GM12801 (cell line): ENCODE results near the gene HMGXB4.

ENCODE experiments used
- TF ChIP-seq, protein P1 (sequence below): IDR thresholded peaks from one replicate; pipeline ENCODE4 v1.5.1; 2011; ENCODE audit warnings: control low read depth; ENCODE audit not compliant: insufficient read length; ENCODE audit errors: extremely low read depth

Gene HMGXB4

GRCh38 chr22:35307372-35307771 is 50.1 kb downstream of the HMGXB4 start:
- TF ChIP-seq, protein P1, sequence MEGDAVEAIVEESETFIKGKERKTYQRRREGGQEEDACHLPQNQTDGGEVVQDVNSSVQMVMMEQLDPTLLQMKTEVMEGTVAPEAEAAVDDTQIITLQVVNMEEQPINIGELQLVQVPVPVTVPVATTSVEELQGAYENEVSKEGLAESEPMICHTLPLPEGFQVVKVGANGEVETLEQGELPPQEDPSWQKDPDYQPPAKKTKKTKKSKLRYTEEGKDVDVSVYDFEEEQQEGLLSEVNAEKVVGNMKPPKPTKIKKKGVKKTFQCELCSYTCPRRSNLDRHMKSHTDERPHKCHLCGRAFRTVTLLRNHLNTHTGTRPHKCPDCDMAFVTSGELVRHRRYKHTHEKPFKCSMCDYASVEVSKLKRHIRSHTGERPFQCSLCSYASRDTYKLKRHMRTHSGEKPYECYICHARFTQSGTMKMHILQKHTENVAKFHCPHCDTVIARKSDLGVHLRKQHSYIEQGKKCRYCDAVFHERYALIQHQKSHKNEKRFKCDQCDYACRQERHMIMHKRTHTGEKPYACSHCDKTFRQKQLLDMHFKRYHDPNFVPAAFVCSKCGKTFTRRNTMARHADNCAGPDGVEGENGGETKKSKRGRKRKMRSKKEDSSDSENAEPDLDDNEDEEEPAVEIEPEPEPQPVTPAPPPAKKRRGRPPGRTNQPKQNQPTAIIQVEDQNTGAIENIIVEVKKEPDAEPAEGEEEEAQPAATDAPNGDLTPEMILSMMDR, result no peak

DNA sequence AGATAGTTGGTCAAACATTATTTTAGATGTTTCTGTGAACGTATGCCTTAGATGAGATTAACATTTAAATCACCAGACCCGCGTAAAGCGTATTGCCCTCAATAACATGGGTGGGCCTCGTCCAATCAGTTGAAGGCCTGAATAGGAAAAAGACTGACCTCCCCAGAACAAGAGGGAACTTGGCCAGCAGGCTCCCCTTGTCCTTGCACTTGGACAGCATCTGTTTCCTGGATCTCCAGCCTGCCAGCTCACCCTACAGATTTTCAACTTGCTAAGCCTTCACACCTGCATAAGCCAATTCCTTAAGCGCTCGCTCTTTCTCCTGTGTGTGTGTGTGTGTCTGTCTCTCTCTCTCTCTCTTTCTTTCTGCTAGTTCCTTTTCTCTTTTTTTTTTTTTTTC is 50.6 kb downstream of the HMGXB4 start:
- TF ChIP-seq, protein P1, result no peak

GRCh38 chr22:35308480-35309021 is 51.3 kb downstream of the HMGXB4 start:
- TF ChIP-seq, protein P1, result no peak

DNA sequence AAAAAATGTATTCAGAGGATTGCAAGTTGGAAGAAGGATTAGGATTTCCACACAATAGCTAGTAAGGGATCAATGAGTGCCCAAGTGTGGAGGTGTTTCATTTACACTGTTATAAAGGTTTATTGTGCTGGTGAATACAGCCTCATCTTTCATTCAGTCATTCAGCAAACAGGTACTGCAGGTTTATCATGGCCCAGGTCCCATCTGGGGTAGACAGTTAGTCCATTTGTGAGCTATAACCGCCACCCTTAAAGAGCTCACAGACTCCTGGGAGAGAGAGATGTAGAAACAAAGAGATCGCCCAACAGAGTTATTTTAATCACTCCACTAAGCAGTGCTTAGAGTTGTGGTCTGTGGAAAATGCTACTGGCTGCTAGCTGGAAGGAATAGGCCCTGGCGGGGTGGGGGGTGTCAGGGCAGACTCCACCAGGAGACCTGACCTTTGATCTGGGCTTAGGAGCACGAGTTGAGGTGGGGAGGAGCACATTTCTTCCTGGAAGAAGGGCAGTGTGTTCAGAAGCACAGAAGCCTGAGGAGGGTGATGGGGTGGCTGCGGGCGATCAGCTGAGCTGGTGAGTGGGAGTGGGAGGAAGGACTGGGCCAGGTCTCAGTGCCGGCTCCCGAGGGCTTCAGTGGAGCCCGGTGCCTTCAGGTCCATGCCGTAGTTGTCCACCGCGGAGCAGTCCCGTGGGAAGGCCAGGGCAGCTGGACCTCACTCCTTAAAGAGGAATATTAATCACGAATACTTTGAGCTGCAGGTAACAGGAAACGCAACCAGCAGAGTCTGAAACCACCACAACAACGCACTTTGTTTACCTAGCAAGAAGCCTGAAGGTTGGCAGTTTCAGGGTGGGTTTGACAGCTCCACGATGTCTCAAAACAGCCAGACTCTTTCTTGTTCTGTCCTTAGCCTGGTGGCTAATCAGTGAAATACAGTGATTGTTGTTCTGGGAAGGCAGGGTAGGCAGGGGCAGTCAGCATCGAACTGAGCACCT is 53.6 kb downstream of the HMGXB4 start:
- TF ChIP-seq, protein P1, result no peak

DNA sequence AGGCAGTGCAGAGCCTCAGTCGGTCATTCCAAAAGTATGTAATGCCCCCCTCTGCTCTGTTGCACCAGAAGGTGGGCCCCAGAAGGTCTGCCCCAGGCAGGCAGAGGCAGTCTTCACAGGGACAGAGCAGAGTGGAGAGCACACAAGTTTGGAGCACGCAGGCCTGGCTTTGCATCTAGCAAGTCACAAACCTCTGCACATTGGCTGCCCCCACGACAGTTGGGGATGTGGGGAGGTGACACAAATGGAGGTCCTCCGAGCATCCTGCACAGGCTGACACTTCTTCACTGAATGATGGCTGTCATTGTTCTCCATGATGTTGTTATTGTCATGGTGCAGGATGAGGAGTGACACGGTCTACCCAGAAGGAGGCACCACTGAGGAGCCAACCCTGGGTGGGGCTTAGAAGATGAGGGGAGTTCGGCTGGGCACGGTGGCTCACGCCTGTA is 54.3 kb downstream of the HMGXB4 start:
- TF ChIP-seq, protein P1, result no peak

DNA sequence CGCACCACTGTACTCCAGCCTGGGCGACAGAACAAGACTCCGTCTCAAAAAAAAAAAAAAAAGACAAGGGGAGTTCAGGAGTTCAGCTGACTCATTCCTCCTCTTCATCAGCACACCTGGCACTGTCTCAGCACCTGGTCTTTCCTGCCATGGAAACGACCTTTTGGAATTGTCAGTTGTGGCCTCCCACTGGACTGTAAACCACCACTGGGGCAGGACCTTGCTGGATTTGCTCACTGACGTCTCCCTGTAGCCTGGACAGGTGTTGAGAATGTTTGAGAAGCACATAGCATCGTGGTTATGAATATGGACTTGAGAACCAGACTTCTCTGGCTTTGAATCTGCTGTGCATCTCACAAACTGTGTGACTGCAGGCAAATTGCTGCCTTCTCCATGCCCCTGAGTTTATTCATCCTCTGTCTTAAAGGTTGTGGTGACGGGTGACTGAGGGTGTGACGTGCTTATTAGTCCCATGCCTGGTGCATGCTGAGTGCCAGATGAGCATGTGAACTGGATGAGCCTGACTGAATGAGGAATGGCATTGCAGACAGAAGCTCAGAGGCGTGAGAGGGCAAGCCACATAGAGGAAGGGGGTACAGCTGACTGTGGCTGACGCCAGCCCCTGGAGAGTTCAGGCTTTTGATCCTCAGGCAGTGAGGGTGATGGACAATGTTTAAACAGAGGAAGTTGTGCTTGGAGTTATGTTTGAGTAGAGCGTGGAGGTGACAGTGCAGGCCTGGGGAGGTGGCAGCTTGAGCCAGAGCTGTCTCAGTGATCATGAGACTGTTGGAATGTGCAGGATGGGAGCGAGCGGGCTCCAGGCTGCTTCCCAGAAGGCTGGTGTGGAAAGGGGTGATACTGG is 55.1 kb downstream of the HMGXB4 start:
- TF ChIP-seq, protein P1, result no peak
